Activated T-cell treated with anti-CD3 and anti-CD28 coated beads for 48 hours (primary cell): Measurements from ENCODE around the gene KRIT1.

Experiments
- DNase-seq: peaks from one replicate; pipeline ENCODE4 v3.0.0-alpha.2; 2020; ENCODE audit warnings: low read depth

Gene KRIT1

GRCh38 chr7:92150450-92151017, 95.2 kb downstream of the KRIT1 start:
- DNase-seq = no peak

DNA sequence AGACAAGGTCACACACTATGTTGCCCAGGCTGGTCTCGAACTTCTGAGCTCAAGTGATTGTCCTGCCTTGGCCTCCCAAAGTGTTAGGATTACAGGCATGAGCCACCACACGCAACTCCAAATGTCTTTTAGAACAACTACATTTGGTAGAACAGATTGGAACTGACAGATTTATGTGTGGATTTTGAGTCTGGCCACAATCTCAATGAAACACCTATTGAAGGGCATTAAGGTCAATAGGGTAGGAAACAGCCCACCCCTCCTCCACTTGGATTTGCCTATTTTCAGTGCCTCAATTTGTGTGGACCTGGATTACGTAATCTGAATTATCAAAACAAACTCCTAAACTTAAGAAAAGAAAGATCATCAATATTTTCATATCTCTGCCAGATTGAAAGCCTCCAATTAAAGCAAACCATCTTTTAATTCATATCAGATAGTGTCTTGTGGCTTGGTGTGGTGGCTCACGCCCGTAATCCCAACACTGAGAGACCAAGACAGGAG, 95.9 kb downstream of the KRIT1 start:
- DNase-seq = no peak
